Sigmoid colon (tissue), 7 donors: ENCODE measurements around the gene RXRA. TPM values are rescaled to one million over a fixed set of nuclear protein-coding genes. Genes with fewer than 3 reads are reported as not detected.

Experiments used
- DNase-seq: peaks from one replicate; pipeline ENCODE4 v3.0.0-alpha.2; 2019
- H3K27ac ChIP-seq, 4 donors: fragments of 200-600 bp; sonication (generic); one replicate each; pipeline ENCODE4 v1.5.1; 2016 to 2019; ENCODE audit warnings: mild to moderate bottlenecking in 1 of 4
- H3K27me3 ChIP-seq, 3 donors: fragments of 200-600 bp; sonication (generic); one replicate each; pipeline ENCODE4 v1.5.1; 2019; ENCODE audit warnings: mild to moderate bottlenecking in 1 of 3
- H3K36me3 ChIP-seq, 4 donors: fragments of 200-600 bp; sonication (generic); one replicate each; pipeline ENCODE4 v1.5.1; 2016 to 2019
- H3K4me1 ChIP-seq, 4 donors: fragments of 200-600 bp; sonication (generic); one replicate each; pipeline ENCODE4 v1.5.1; 2017 to 2019
- H3K4me3 ChIP-seq, 4 donors: fragments of 200-600 bp; sonication (generic); one replicate each; pipeline ENCODE4 v1.5.1; 2017 to 2019; ENCODE audit warnings: mild to moderate bottlenecking in 2 of 4, moderate library complexity in 1 of 4
- H3K9me3 ChIP-seq, 4 donors: fragments of 200-600 bp in 3 of 4; sonication (generic) in 3 of 4; one replicate each; pipeline versions ENCODE4 v1.5.1 to v1.6.1; 2013 to 2019
- CTCF ChIP-seq, 4 experiments: fragments of 450-650 bp in 3 of 4; fragments of 200-600 bp in 1 of 4; IDR thresholded peaks; one replicate each; pipeline ENCODE4 v1.5.1; 2016 to 2019; ENCODE audit warnings: antibody characterized with exemption in 4 of 4, mild to moderate bottlenecking in 3 of 4, moderate library complexity in 2 of 4
- EP300 ChIP-seq, 4 donors: sonication (generic); formaldehyde crosslinking; IDR thresholded peaks; one replicate each; pipeline ENCODE4 v1.6.1; 2017; ENCODE audit warnings: antibody characterized with exemption in 4 of 4
- POLR2A ChIP-seq, 2 donors: fragments of 450-650 bp; IDR thresholded peaks; one replicate each; pipeline ENCODE4 v1.6.1; 2016; ENCODE audit warnings: antibody characterized with exemption in 2 of 2, mild to moderate bottlenecking in 2 of 2, moderate library complexity in 2 of 2
- POLR2AphosphoS5 ChIP-seq, 4 donors: sonication (generic); formaldehyde crosslinking; IDR thresholded peaks; one replicate each; pipeline ENCODE4 v1.6.1; 2017; ENCODE audit warnings: antibody characterized with exemption in 4 of 4
- WGBS, 2 donors: extraction: QIAGEN DNeasy Blood & Tissue Kit; methylation state at CpG; one replicate each; pipeline ENCODE4 v1.1.7; 2013; 5-methylcytosine and 5-hydroxymethylcytosine counted together
- intact Hi-C: fragments of 100-400 bp; cut with DNase I; formaldehyde crosslinking; loops from one replicate; pipeline ENCODE4 v1.15.1; 2023
- polyA plus RNA-seq, 3 donors: library from polyadenylated mRNA; stranded (reverse); fragments of 200-250 nt; gene quantifications; one replicate each; pipeline ENCODE4 v1.2.3, GENCODE V29; 2013
- total RNA-seq, 4 donors: library from RNA; depleted of rRNA; stranded (reverse); fragments of >200 nt; gene quantifications; one replicate each; pipeline ENCODE4 v1.1.0, GENCODE V29; 2016
- donor health status: healthy with polysubstance abuse.
- donor health status: Bipolar disorder and iron deficiency.
- donor health status: healthy.

Gene RXRA
- total and polyA plus RNA-seq, 7 donors: 26.7 to 50.8 (median 35.7) TPM

- DNase-seq: no peak
- TF ChIP-seq POLR2AphosphoS5 (IDR thresholded peaks at IDR 0.05) (no peak), CTCF (IDR thresholded peaks at IDR 0.05) (no peak), EP300 (IDR thresholded peaks at IDR 0.05) (no peak), POLR2A (IDR thresholded peaks at IDR 0.05) (no peak)
- Histone ChIP-seq H3K36me3 (no peaks in the 10 kb centered on the region), H3K4me1 (peaks cover 2 to 100% (median 98%) of the 10 kb centered on the region in 4 donors), H3K9me3 (no peaks in the 10 kb centered on the region), H3K27me3 (no peaks in the 10 kb centered on the region), H3K27ac (no peak overlapping the region), H3K4me3 (no peak overlapping the region)
- WGBS, 2 donors: 90 to 92% methylated on average over 12 of the region's 12 CpGs
- intact Hi-C loops: no loop called here
Observed at GRCh38 chr9:134345737-134346136, 19.5 kb downstream of the RXRA start.

GRCh38 chr9:134346151-134346550 lies 19.9 kb downstream of the RXRA start:
- no peaks in the 10 kb centered on the region for H3K9me3 ChIP-seq
- TF ChIP-seq EP300 (IDR thresholded peaks at IDR 0.05) (no peak), CTCF (IDR thresholded peaks at IDR 0.05) (no peak), POLR2A (IDR thresholded peaks at IDR 0.05) (no peak), POLR2AphosphoS5 (IDR thresholded peaks at IDR 0.05) (no peak)
- no peak overlapping the region for H3K27ac ChIP-seq
- intact Hi-C loops: no loop called here
- H3K27me3 ChIP-seq: no peaks in the 10 kb centered on the region
- no peak overlapping the region for H3K4me3 ChIP-seq
- no peak for DNase-seq
- peaks cover 2 to 100% (median 98%) of the 10 kb centered on the region in 4 donors for H3K4me1 ChIP-seq
- WGBS, 2 donors: 59 to 64% methylated on average over 14 of the region's 14 CpGs
- H3K36me3 ChIP-seq: no peaks in the 10 kb centered on the region

GRCh38 chr9:134346840-134347583 lies 20.8 kb downstream of the RXRA start:
- Histone ChIP-seq H3K36me3 (no peaks in the 10 kb centered on the region), H3K27ac (no peak overlapping the region), H3K4me3 (no peak overlapping the region), H3K9me3 (no peaks in the 10 kb centered on the region), H3K27me3 (no peaks in the 10 kb centered on the region), H3K4me1 (peaks cover 0 to 100% (median 97%) of the 10 kb centered on the region in 4 donors)
- TF ChIP-seq CTCF (IDR thresholded peaks at IDR 0.05): no peak
- TF ChIP-seq POLR2A (IDR thresholded peaks at IDR 0.05): no peak
- no peak for TF ChIP-seq POLR2AphosphoS5 (IDR thresholded peaks at IDR 0.05)
- no peak for TF ChIP-seq EP300 (IDR thresholded peaks at IDR 0.05)
- intact Hi-C loops: no loop called here
- DNase-seq: no peak
- WGBS, 2 donors: 84 to 88% methylated on average over 21 of the region's 21 CpGs

- H3K27me3 ChIP-seq: no peaks in the 10 kb centered on the region
- H3K4me1 ChIP-seq: peaks cover 0 to 100% (median 97%) of the 10 kb centered on the region in 4 donors
- intact Hi-C loops: no loop called here
- TF ChIP-seq POLR2AphosphoS5 (IDR thresholded peaks at IDR 0.05): no peak
- TF ChIP-seq POLR2A (IDR thresholded peaks at IDR 0.05): no peak
- no peak for TF ChIP-seq CTCF (IDR thresholded peaks at IDR 0.05)
- TF ChIP-seq EP300 (IDR thresholded peaks at IDR 0.05): no peak
- H3K36me3 ChIP-seq: no peaks in the 10 kb centered on the region
- no peak overlapping the region for H3K4me3 ChIP-seq
- 92 to 93% methylated on average over 10 of the region's 10 CpGs for WGBS, 2 donors
- no peaks in the 10 kb centered on the region for H3K9me3 ChIP-seq
- H3K27ac ChIP-seq: no peak overlapping the region
- no peak for DNase-seq
Observed at GRCh38 chr9:134347996-134348395, 21.7 kb downstream of the RXRA start.
